Measurements from ENCODE around the gene GRM8.

Gene GRM8

GRCh38 chr7:127245002-127245401, 7.7 kb downstream of the GRM8 start:
- intact Hi-C loops (cut with DNase I), result no loop called here
- no peak for DNase-seq

- intact Hi-C loops (cut with DNase I), result no loop called here
- DNase-seq, result peak in 1 of 42 donors; percentile 17
These were observed 12.9 kb downstream of the GRM8 start for GRCh38 chr7:127239814-127240213.

GRCh38 chr7:127233630-127234029, 19.1 kb downstream of the GRM8 start:
- DNase-seq, result no peak
- intact Hi-C loops (cut with DNase I), result no loop called here

DNA sequence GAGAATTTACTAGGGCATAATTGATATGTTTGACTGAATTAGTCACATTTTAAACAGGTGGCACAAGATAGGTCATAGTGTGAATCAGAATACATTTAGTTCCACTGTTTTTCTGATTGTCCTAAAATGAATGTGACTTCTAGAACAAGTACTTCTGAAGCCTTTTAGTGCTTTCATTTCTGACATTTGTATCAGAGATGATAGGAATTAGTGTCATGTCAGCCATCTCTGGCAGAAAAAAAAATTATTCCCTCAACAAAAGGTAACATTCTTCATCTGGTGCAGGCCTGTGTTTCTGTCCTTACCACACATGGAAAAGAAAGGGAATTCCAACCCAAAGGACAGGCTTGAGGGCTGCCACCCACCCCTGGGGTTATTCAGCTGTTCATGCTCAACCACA, 21.3 kb downstream of the GRM8 start:
- intact Hi-C loops (cut with DNase I), result no loop called here

GRCh38 chr7:127230192-127230925, 22.4 kb downstream of the GRM8 start:
- peak in 20 of 42 donors; percentile 14 to 68 (median 30) for DNase-seq
- intact Hi-C loops (cut with DNase I), result no loop called here

More for the DNA sequence above, 21.3 kb downstream of the GRM8 start:
- no peak for DNase-seq

- no peak for DNase-seq
These were observed 25.9 kb downstream of the GRM8 start for GRCh38 chr7:127226685-127227374.

GRCh38 chr7:127221731-127222130, 31.0 kb downstream of the GRM8 start:
- intact Hi-C loops (cut with DNase I), result no loop called here
- no peak for DNase-seq

More at GRCh38 chr7:127226685-127227374, 25.9 kb downstream of the GRM8 start:
- intact Hi-C loops (cut with DNase I), result no loop called here

DNA sequence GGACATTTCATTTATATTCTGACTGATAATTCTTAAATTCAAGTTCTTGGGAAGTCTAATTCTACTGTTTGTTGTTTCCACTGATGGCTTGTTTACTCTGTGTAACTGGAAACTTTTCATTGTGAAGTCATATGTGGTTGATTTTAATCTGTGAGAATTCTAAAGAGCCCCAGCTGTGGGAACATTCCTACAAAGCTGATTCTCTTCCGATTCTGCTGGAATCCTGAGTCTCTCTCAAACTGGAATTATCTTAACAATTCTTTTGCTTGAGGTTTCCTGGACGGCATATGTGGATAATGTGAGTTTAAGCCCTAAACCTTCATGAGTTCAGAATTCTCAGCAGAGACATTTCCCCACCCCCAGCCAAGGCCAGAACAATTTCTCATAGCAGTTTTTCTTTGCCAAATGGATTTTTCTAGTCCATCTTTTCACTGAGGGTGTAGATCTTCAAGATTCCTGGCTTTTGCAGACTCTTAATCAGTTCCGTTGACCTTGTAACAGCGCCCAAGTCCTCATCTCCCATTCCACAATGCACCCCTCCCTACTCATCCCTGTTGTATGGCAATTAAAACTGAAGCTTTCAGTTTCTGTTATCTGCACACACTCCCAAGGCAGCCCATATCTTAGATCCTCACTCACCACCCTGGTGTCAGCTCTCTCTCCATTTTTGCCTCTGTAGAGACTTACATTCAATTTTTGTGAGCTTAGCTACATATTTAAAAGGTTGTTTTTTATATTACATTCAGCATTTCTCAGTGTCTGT, 37.6 kb downstream of the GRM8 start:
- intact Hi-C loops (cut with DNase I), result no loop called here
- DNase-seq, result no peak

DNA sequence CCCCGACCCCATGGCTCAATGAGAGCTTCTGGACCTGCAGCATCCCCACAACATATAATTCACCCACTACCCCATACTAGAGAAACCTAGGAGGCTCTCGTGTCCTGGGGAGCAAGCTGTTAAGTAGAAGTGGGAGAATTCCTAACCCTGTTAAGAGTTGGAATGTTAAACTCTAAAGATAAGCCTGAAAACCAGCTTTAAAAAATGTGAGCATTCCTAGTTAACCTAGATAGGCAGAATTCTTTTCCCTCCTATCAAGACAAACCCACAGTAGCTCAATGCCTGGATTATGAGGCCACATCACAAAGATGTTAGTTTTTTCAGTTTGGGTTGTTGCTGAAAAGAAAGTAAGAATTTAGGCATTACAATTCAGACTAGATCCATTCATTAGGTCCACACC, 42.9 kb downstream of the GRM8 start:
- no peak for DNase-seq
- intact Hi-C loops (cut with DNase I), result no loop called here

- intact Hi-C loops (cut with DNase I), result no loop called here
- no peak for DNase-seq
These were observed 43.9 kb downstream of the GRM8 start for GRCh38 chr7:127208860-127209259.

- DNase-seq, result no peak
- intact Hi-C loops (cut with DNase I), result no loop called here
These were observed 44.4 kb downstream of the GRM8 start for GRCh38 chr7:127208351-127208750.

GRCh38 chr7:127207806-127208205, 44.9 kb downstream of the GRM8 start:
- no peak for DNase-seq
- intact Hi-C loops (cut with DNase I), result no loop called here

- DNase-seq, result no peak
- intact Hi-C loops (cut with DNase I), result no loop called here
These were observed 45.5 kb downstream of the GRM8 start for GRCh38 chr7:127207230-127207629.

GRCh38 chr7:127194571-127194970, 58.2 kb downstream of the GRM8 start:
- intact Hi-C loops (cut with DNase I), result no loop called here
- DNase-seq, result no peak

DNA sequence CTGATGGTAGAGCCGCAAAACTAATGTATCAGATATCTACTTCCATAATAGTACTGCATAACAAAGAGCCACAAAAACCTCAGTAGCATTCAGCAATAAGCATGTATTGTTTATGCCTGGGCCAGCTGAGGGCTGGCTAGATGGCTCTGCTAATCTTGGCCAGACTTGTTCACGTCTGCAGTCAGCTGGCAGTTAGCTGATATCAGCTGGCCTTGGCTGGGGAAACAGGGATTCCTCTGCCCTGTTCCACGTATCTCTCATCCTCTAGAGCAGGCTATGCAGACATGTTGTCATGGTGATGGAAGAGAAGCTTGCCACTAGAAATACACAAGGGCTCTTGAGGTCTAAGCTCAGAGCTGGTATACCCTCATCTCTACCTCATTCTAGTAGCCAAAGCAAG, 62.9 kb downstream of the GRM8 start:
- intact Hi-C loops (cut with DNase I), result no loop called here
- peak in 38 of 42 donors; percentile 5 to 69 (median 34) for DNase-seq

DNA sequence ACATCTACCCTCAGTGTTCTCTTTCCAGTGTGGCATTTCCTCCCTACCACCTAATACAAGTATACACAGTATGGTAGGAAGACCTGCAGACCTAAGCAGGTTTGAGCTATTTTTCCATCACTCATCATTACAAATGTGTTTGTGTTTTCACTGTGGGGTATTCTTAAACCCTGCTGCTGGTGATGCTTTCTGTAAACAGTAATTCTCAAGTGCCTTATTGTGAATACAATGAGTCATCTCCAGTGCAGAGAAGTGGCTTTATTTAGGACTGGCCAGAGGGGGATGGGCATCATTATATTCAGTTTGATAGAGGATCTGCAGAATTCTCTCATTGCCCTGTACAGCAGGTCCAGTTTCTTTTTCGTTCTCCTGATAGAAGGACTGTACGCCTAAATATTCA, 63.7 kb downstream of the GRM8 start:
- intact Hi-C loops (cut with DNase I), result no loop called here

GRCh38 chr7:127187740-127188139, 65.0 kb downstream of the GRM8 start:
- intact Hi-C loops (cut with DNase I), result no loop called here

More for the DNA sequence above, 63.7 kb downstream of the GRM8 start:
- peak in 8 of 42 donors; percentile 6 to 52 (median 18) for DNase-seq

DNA sequence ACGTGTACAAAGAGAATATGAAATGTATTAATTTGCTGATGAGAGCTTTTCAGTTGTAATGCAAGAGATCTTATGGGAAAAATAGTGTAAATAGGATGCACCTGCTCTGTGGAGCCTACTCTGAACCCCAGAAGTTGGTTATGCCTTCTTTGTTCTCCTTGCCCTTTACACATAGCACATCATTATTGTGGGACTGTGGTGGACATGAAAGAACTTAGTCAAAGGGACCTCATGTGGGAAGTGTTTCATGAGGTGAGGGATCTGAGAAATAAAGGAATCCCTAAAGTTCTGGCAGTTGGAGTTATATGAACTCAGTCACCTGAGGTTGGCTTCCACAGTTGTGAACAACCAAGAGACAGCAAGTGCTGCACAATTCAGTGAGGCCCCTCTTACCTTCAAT, 66.1 kb downstream of the GRM8 start:
- no peak for DNase-seq
- intact Hi-C loops (cut with DNase I), result no loop called here

More at GRCh38 chr7:127187740-127188139, 65.0 kb downstream of the GRM8 start:
- DNase-seq, result no peak

GRCh38 chr7:127177156-127177555, 75.6 kb downstream of the GRM8 start:
- no peak for DNase-seq
- intact Hi-C loops (cut with DNase I), result no loop called here

DNA sequence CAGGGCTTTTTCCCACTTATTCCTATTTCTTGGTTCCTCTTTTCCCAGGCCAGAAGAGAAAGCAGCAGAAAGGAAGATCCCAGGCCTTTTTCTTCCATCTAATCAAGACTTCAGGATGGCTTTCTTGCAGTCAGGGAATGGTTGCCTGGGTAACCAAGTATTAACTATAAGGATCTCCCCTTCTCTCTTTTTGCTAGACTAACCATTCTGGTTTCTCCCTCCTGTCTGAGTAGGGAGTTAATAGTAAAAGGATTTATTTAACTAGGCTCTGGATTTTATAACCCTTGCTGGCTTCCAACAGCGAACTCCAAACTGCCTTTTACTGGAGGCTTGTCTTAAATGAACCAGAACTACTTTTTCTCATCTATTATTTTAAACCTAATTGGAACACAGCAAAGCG, 90.4 kb downstream of the GRM8 start:
- intact Hi-C loops (cut with DNase I), result no loop called here

More for the DNA sequence above, 90.4 kb downstream of the GRM8 start:
- no peak for DNase-seq
